ENCODE results near the gene RXFP1.

DNA sequence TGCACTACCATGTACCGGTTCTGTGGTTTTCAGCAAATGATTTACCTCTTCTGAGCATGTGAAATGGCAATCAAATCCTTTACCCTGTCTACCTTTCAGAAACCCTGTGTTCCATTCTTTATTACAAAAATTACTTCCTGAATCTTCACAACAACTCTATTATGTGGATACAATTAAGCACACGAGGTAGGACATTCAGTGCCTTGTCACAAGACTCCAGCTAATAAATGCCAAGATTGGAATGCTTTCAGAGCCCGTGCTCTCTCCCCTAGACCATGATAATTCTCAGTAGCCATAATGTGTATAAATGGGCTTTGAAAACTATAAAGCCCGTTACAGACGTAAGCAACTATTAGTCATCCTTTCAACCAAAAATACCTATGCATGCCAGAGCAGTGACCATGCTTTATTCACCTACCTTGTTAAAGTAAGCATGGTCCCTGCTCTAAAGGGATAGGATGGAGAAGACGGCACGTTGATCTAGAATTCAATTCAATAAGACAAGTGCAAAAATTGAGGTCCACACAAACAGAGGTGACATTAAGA, 2.4 kb downstream of the RXFP1 start:
- TF ChIP-seq EZH2 (IDR thresholded peaks at IDR 0.05; ENCODE audit: insufficient read depth, poor library complexity, severe bottlenecking) (no peak), EZH2phosphoT487 (IDR thresholded peaks at IDR 0.05; ENCODE audit: insufficient read depth, low read depth) (no peak)
